Neural progenitor cell (in vitro differentiated cells): Measurements from ENCODE around the gene GLTPD2.

Source experiments
- EZH2 ChIP-seq: fragments of 200-600 bp; sonication (generic); IDR thresholded peaks from 2 replicates; pipeline ENCODE4 v1.6.1; 2017; ENCODE audit warnings: antibody characterized with exemption, mild to moderate bottlenecking, moderate library complexity
- TF ChIP-seq, protein P1 (sequence below): fragments of 200-600 bp; sonication (generic); IDR thresholded peaks from 2 replicates; pipeline ENCODE4 v1.5.1; 2017; ENCODE audit warnings: antibody characterized with exemption, mild to moderate bottlenecking

DNA sequence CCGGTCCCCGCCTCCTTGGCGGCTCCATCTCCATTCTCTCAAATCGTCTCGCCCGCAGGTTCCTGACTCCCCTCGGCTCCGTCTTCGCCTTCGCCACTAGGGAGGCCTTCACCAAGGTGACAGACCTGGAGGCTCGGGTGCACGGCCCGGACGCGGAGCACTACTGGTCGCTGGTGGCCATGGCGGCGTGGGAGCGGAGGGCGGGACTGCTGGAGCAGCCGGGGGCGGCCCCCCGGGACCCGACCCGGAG is 862 bp downstream of the GLTPD2 start:
- TF ChIP-seq, protein P1, sequence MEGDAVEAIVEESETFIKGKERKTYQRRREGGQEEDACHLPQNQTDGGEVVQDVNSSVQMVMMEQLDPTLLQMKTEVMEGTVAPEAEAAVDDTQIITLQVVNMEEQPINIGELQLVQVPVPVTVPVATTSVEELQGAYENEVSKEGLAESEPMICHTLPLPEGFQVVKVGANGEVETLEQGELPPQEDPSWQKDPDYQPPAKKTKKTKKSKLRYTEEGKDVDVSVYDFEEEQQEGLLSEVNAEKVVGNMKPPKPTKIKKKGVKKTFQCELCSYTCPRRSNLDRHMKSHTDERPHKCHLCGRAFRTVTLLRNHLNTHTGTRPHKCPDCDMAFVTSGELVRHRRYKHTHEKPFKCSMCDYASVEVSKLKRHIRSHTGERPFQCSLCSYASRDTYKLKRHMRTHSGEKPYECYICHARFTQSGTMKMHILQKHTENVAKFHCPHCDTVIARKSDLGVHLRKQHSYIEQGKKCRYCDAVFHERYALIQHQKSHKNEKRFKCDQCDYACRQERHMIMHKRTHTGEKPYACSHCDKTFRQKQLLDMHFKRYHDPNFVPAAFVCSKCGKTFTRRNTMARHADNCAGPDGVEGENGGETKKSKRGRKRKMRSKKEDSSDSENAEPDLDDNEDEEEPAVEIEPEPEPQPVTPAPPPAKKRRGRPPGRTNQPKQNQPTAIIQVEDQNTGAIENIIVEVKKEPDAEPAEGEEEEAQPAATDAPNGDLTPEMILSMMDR, result no peak
- TF ChIP-seq EZH2, result peak; percentile 57
